Islet precursor cell (in vitro differentiated cells): ENCODE data around the gene ZBED6.
"Not testable (repeated sequence)": the region's sequence is repeated elsewhere in the genome, so short reads cannot be mapped to it uniquely, and the experiment has no call there.

Source experiments
- DNase-seq: peaks from one replicate; pipeline ENCODE4 v3.0.0-alpha.2; 2018

ZBED6 gene, protein sequence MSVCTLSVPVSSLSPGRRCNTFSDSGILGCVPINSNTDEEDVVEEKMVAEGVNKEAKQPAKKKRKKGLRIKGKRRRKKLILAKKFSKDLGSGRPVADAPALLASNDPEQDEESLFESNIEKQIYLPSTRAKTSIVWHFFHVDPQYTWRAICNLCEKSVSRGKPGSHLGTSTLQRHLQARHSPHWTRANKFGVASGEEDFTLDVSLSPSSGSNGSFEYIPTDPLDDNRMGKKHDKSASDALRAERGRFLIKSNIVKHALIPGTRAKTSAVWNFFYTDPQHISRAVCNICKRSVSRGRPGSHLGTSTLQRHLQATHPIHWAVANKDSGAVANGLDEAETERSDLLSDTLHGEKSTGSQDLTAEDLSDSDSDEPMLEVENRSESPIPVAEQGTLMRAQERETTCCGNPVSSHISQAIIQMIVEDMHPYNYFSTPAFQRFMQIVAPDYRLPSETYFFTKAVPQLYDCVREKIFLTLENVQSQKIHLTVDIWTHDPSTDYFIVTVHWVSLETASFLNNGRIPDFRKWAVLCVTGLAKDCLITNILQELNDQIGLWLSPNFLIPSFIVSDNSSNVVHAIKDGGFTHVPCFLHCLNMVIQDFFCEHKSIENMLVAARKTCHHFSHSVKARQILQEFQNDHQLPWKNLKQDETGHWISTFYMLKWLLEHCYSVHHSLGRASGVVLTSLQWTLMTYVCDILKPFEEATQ (N-terminal part only)

GRCh38 chr1:203795441-203796235 is at the start of gene ZBED6, which contains the start of gene ZC3H11A:
ZBED6 (plus strand) TSS chr1:203795623; CDS start chr1:203797523, 1,900 bp downstream.
ZC3H11A (plus strand) TSS chr1:203795623; CDS start chr1:203817071, 21,448 bp downstream.
- peak; percentile 99 for DNase-seq

GRCh38 chr1:203746281-203746680 is 49.1 kb upstream of the ZBED6 start:
- DNase-seq = no peak

DNA sequence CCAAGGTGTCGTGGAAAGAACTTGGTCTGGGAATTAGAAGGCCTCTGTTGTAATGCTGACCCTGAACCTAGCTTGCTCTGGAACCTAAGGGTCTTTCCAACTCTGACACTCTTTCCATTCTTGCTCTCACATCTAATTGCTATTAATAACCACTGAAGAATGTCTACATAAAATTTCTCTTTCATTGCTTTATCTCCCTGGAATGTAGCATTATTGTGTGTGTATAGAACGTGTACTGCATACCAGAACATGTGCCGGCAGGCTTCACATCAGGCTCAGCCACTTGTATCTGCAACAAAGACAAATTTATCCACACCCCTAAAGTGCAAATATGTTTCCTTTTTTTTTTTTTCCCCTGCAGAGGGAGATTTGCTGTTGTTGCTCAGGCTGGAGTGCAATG is 44.4 kb upstream of the ZBED6 start:
- no peak for DNase-seq

GRCh38 chr1:203751618-203752361 is 43.6 kb upstream of the ZBED6 start:
- DNase-seq = not testable (repeated sequence)

- no peak for DNase-seq
These were observed 41.0 kb upstream of the ZBED6 start for GRCh38 chr1:203754455-203754864.

- no peak for DNase-seq
These were observed 39.4 kb upstream of the ZBED6 start for GRCh38 chr1:203756036-203756435.

- peak; percentile 73 for DNase-seq
These were observed 36.7 kb upstream of the ZBED6 start for GRCh38 chr1:203758749-203759148.

- no peak for DNase-seq
These were observed 34.9 kb upstream of the ZBED6 start for GRCh38 chr1:203760506-203760905.

- not testable (repeated sequence) for DNase-seq
These were observed 33.5 kb upstream of the ZBED6 start for GRCh38 chr1:203761958-203762357.

DNA sequence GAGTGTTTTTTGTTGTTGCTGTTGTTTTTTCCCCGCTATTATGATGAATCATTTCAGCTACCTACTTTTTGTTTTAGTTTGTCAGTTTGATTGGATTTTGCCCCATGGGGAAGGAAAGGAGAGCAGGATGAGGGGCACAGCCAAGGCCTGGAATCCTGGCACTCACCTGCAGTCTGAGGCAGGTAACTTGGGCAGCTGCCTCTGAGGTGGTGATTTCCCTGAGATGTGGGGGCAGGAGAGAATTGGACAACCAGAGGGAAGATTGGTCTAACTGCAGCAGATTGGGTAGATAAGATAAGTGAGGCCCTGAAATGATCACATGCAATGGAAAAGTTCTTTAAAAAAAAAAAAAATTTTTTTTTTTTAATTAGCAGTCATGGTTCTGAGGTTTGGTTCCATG is 31.9 kb upstream of the ZBED6 start:
- no peak for DNase-seq

GRCh38 chr1:203764105-203765028 is 31.1 kb upstream of the ZBED6 start:
- no peak for DNase-seq

DNA sequence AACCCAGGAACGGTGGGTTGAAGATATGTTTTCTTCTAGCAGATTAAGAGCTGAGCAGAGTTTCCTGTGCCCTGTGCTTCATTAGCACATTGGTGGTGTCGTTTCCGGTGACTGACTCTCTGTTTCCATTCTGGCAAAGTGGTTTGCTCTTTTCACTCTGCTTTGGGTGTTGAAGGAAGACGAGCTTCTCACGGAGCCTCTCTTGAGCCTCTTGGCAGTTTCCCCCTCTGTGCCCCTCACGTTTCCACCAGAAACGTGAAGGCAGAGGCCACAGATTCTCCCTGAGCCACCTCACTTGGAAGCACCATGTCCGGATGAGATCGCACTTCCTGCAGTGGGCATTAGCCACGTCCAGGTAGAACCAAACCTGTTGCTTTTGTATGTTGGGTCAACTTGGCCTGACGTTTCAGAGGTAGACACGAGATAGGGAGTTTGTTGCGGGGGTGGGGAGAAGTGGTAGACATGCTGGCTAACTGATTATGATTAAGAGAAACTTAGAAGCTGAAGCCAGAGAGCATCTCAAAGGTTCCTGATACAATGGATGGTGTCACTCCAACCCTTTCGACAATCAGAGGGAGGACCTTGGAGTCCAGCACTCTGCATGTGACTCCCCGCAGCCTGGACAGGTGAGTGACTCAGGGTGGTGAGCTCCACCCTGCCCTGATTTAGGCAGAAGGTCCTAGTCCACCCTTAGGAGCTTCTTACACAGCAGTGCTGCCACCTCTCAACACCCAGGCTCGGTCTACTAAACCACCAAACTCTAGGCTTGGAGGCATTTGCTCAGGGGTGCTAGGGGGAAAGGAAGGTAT is 30.2 kb upstream of the ZBED6 start, which contains the start of gene LAX1:
Gene LAX1, plus strand, starts transcription at position 155 of the 809 bp plus-strand sequence. Its CDS starts 383 bp downstream, at position 538.
- DNase-seq = no peak

- DNase-seq = no peak
These were observed 27.2 kb upstream of the ZBED6 start for GRCh38 chr1:203768256-203768655.

DNA sequence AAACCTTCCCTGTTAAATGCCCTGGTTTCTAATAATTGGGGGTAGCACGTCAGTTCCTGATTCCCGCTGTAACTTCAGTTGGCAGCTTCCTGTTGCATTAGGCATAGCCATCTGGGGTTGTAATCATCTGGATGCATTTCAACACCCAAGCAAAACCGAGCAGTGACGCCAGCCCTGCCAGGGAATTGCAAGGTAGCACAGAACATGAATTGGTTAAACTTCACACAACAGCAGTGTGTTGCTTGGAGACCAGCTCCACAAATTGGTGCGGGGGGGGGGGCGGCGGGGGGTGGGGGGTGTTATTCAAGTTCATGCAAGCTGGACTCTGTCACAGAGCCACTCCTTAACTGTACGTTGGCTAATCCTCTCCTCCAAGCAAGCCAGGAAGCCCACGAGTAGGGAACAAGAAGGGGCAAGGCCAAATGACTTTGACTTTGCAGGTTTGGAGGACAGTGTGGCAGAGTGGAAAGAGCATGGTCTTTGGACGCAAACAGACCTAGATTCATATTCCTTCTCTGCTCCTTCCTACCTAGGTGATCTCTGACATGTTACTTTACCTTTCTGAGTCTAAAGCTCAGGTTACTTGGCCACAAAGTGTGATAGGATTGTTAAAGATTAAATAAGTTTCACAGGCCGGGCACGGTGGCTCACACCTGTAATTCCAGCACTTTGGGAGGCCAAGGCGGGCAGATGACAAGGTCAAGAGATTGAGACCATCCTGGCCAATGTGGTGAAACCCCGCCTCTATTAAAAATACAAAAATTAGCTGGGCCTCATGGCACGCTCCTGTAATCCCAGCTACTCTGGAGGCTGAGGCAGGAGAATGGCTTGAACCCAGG is 25.7 kb upstream of the ZBED6 start:
- DNase-seq = peak; percentile 56

DNA sequence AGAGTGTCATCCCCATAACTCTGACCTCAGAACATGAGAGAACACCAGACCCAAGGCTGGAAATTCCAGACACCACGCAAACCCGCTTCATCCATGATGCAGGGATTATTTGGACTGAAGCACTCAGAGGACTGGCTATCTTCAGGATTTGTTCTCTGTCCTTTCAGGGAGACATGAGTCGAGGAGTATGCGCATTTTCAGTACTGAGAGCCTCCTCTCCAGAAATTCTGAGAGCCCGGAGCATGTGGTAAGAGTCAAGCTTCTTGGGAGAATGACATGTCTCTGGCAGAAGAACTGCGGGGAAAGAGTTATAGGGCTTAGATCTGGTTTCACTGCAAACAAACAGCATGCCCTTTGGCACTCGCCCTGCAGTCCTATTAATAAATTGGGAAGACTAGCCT is 23.5 kb upstream of the ZBED6 start:
- DNase-seq = peak; percentile 60

GRCh38 chr1:203772836-203773235 is 22.6 kb upstream of the ZBED6 start:
- DNase-seq = no peak

DNA sequence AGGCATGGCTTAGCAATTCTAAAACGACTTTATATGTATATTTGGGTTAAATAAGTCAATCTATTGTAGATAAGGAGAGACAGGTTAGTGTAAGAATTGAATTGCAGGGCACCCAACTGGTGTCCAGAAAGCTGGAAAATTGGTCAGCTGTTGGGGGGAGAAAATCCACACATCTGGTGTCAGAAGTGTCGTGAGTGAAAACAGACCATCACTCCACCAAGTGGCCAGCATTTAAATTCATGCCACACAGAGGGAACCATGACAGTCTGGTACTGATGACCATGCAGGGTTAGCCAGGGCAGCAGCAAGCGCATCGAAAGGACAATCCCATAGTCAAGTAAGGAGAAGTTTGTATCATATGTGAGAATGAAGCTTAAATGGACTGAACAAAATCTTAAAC is 18.8 kb upstream of the ZBED6 start:
- no peak for DNase-seq

DNA sequence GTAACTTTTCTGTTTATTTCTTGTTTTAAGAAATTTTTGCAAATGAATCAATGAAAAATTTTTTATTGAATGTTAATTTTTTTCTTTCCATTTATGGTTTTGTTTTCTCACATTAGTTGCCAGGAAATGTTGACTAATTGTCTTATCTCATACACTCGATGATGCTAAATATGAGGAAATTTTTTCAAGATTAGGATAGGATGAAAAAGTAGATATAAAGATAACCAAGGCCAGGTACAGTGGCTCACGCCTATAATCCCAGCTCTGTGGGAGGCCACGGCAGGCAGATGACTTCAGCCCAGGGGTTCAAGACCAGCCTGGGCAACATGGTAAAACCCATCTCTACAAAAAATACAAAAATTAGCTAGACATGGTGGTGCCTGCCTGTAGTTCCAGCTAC is 17.8 kb upstream of the ZBED6 start:
- DNase-seq = no peak

- no peak for DNase-seq
These were observed 17.3 kb upstream of the ZBED6 start for GRCh38 chr1:203778146-203778545.
